T-helper 1 cell treated with Interleukin-12 subunit alpha and Interleukin-12 subunit beta and Interleukin-4 antibody, amounts not matched to agents 30 ng/mL and 1 ng/mL, for 36 hours (primary cell): ENCODE measurements around the gene HOXC13. TPM values are rescaled to one million over a fixed set of nuclear protein-coding genes. Genes with fewer than 3 reads are reported as not detected.

ENCODE experiments used
- intact Hi-C: fragments of 100-400 bp; cut with micrococcal nuclease; formaldehyde crosslinking; loops from one replicate; pipeline ENCODE4 v1.15.1; 2024
- total RNA-seq: library from RNA; stranded (reverse); gene quantifications from 2 replicates; pipeline ENCODE4 v1.2.3, GENCODE V29; 2022

Gene HOXC13, protein sequence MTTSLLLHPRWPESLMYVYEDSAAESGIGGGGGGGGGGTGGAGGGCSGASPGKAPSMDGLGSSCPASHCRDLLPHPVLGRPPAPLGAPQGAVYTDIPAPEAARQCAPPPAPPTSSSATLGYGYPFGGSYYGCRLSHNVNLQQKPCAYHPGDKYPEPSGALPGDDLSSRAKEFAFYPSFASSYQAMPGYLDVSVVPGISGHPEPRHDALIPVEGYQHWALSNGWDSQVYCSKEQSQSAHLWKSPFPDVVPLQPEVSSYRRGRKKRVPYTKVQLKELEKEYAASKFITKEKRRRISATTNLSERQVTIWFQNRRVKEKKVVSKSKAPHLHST
- not detected in 2 replicates for total RNA-seq

DNA sequence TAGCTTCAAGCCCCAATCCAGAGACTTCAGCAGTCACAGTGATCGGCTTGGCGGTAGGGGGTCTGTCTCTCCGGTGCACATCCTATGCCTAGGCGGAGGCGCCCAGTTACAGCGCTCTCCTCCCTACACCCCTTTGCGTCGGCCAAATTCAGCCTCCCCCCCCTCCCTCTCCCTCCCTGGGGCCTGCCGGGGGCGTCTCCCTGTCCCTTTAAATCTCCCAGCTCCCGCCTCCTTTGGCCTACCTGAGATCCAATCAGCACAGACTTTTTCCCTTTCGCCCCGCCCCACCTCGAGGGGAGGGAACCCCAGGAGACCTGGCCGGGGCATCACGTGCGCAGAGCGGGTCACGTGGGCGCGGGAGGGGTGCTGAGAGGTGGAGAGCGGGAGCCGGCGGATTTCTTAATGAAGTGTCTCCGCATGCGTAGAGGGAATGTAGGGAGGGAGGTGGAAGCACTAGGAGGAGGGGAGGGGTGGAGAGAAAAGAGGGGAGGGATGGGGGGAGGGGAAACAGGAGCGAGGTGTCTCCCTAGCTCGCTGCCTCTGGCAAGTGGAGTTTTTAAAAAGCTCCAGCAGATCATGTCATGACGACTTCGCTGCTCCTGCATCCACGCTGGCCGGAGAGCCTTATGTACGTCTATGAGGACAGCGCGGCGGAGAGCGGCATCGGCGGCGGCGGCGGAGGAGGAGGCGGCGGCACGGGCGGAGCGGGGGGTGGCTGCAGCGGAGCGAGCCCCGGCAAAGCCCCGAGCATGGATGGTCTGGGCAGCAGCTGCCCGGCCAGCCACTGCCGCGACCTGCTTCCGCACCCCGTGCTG is at the start of gene HOXC13:
Gene HOXC13 (plus strand): TSS at position 506 of the 815 bp plus-strand sequence. CDS start 76 bp downstream, at position 582.
- intact Hi-C loops = loop anchor here (5.0 kb wide), 2 partner anchors 34 to 114 kb away; partner anchors contain the start of genes HOTAIR, HOXC11 and HOXC4

DNA sequence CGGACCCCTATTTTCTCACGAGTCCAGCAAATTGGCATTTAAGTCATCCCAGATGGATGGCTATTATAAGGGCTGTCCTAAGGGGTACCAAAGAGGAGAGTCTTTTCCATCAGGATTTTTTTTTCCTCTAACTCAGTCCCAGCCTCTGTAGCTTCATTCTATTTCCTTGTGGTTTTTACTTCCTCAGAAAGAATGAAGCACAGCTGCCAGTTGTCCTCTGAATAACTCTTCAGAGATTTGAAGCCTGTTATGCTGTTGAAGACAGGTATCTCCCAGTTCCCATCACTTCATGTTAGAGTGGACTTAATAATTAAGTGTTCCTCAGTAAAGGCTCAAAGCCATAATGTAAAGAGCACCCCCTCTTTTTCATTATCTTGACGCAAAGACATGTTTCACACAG is 48.5 kb upstream of the HOXC13 start:
- intact Hi-C loops = no loop called here

DNA sequence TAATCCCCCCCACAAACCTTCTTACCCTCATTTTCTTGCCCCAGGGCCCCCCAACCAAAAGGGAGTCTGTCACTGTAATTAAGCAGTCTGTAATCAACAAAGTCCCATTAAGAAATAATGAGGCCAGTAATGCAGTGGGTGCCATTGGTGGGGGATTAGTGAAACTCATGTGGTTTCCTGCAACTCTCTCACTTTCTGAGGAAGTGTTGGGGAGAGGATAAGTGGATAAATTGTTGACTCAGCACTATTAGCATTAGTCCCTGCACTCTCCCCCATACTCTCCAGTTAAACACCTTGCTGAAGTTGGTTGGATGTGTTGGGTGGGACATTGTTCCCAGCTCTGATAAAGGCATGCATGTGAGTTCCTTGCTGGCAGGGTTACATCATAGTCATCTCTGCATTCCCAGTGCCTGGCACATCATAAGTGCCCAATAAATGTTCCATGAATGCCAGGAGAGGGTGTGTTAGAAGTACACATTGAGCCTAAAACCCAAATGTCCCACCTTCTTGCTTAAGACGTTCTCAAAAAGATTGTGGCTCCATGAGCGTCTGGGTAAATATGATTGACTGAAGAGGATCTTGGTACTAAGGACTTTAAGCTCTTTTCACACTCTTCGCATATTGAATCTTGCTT is 45.8 kb upstream of the HOXC13 start:
- intact Hi-C loops = no loop called here

DNA sequence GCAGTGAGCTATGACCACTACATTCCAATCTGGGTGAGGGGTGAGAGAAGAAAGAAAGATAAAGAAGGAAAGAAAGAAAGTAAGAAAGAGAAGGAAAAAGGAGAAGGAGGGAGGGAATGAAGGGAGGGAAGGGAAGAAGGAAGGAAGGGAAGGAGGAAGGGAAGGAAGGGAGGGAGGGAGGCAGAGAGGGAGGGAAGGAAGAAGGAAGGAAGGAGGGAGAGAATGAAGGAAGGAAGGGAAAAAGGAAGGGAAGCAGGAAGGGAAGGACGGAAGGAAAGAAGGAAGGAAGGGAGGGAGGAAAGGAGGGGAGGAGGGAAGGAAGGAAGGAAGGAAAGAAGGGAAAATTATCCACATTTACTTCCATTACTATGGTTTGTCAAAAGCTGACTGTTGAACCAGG is 39.4 kb upstream of the HOXC13 start:
- intact Hi-C loops = no loop called here

GRCh38 chr12:53907103-53907502 is 31.5 kb upstream of the HOXC13 start:
- intact Hi-C loops = no loop called here

GRCh38 chr12:53916788-53917655 is 21.6 kb upstream of the HOXC13 start:
- intact Hi-C loops = no loop called here

DNA sequence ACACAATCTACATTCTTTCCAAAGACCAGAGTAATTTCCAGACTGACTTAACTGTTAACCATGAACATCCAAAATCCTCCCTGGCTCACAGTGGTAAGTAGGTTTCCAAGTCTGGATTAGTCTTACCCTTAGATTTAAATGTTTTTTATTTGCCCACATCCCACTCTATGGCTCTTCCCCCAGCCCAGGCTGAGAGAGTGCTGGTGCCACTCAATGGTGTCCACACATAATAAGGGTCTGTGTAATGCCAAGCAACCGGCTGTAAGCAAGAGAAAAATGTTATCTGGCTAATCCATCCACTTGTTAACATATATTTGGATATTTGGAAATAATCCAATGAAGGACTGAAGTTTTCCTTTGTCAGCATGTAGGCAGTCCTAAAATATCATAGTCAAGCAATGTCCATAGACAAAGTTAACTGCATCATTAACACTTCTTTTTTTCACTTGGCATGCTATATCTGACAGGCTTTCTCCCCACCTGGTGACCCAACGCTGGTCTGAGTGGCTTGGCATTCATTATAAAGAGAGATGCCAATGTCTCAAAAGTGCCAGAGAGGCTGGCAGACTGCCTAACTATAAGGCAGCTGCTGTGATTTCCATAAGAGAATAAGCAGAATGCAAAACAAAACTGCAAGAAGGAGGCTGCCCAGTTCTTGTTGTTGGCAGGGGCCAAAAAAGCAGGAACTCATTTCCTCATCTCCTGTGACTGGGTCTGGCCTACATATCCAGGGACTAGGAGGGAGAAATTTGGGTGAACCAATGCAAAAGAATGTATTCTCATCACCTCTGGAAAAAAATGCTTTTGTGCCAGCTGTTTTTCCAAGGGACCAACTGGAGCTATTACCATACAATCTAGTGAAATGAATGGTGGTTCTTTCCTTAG is 13.9 kb upstream of the HOXC13 start:
- intact Hi-C loops = no loop called here

DNA sequence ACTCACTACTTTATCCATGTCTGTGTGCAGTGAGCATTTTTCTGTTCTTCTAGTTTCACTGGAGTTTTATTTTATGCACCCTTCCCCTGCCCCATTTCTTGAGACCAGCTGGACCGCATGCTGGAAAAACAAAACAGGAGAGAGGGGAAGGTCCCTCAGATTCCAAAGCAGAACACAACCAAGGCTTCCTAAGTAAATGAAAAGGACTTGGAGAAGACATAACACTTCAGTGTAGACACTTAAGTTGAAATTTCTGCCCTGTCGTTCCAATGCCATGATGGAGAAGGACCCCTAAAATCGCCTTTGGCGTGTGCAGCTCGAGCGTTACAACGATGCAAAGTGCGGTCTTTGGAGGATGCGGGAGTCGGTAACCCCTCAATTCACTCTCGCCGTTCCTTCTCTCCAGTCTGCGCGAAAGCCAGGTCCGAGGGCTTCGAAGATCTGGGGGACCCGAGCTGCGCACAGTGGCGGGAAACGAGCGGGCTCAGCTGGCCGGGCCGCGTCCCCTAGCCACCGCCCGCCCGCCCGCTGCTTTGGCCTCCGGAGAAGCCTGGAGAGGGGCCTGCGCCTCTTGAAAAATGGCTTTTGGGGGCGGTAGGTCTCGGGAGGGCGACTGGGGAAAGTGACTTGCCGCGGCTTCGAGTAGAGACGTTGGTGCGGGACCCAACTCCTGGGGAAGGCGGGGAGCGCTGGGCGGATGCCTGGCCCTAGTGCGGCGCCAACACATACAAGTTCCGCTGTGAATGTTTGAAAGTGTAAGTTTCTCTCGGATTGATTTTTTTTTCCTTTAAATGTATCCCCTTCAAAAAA is 11.2 kb upstream of the HOXC13 start:
- intact Hi-C loops = no loop called here

- intact Hi-C loops = no loop called here
These were observed 10.4 kb upstream of the HOXC13 start for GRCh38 chr12:53928054-53928835.

GRCh38 chr12:53929527-53929926 is 9.1 kb upstream of the HOXC13 start:
- intact Hi-C loops = no loop called here

GRCh38 chr12:53930591-53931255 is 7.9 kb upstream of the HOXC13 start:
- intact Hi-C loops = loop anchor here (2.0 kb wide), 1 partner anchor 24 kb away; the partner anchor contains the start of gene HOXC12

DNA sequence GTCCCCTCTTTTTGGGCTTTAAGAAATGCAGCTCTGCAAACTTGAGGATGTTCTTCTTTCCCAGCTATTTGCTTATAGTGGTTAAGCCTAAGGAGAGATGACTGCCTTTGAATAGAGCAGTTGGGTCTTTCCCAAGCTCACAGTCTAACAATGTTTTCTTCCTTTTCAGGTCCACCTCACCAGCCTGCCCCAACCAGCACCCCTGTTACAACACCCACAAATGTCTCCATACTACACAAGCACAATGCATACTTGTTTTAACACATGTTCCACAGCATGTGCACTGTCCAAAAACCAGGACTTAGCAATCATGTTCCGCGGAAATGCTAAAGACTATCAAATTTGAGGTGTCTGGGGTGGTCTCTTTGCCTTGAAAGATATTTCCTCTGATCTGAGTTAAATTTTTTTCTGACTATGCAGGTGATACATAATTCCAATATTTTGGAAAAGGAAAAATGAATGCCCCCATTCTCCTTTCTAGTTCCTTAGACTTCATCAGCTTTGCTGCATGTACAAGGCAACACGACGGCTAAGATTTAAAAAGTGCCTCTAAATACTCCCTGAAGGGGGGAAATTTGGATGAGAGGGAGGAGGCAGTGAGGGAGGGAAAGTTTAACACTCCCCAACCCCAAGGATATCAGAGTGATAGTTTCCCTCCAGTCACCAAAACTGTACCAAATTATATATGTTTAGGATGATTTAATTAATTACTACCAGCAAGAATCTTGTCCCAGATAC is 6.6 kb upstream of the HOXC13 start:
- intact Hi-C loops = loop anchor here (2.0 kb wide), 1 partner anchor 23 kb away; the partner anchor contains the start of gene HOXC12

DNA sequence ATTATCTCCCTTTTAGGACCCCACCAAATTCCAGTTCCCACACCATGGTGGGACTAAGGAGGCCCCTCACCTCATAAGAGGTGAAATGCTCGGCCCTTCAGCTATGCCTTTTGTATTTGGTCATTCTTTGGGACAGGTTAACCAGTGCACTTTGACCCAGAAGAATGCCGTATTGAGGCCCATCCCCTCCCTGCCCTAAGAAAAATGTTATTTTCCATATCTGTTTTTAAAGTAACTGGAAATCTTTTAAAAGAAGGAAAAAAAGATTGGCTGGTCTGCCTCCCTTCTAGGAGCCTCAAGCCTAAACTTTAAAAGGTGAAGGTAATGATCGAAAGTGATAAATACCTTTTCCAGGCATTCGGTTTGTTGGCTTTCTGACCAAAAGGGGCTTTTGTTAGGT is 5.7 kb upstream of the HOXC13 start:
- intact Hi-C loops = no loop called here

DNA sequence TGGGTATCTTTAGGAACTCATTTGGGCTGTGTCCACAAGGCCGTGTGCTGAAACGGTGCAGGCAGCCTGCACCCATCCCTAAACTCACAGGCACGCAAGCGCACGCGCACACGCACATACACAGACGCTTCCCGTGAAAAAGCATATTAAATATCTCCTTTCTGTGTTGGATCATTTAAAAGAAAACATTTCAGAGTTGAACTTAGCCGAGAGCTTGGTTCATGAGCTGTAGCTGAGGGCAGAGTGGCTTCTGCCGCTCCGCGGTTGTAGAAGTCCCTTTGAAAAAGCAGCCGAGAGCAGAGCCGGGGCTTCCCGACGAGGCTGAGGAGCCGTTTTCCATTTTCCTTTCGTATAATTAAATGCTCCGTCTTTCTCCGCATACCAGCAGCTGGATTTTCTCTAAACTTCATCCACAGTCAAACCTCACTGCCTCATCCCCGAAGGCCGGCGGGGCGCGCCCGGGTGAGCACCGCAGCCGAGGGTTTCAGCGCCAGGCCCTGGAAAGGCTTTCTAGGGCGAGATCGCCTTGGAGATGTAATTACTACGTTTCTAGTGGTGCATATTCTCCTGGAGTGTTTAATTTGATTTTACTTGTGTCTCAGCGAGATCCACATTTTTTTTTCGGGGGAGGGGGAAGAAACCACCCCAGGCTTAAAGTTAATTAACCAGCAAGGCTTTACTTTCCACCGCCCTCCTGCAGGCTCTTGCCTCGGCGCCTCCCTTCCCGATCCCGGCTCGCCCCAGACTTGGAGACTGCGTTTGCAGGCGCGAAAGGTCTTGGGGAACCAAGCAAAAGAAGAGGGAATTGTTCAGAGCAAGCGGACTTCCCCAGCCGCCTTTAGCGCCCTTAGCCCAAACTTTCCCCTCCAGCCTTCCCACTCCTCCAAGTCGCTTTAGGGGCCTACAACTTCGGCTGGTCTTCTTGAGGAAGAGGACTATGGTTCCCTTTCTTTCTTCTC is 3.0 kb upstream of the HOXC13 start:
- intact Hi-C loops = loop anchor here (2.0 to 5.0 kb wide), 3 partner anchors 37 to 117 kb away; partner anchors contain the start of genes HOTAIR, HOXC11 and HOXC4

GRCh38 chr12:53937099-53937498 is 1.5 kb upstream of the HOXC13 start:
- intact Hi-C loops = loop anchor here (5.0 kb wide), 2 partner anchors 35 to 115 kb away; partner anchors contain the start of genes HOTAIR, HOXC11 and HOXC4
